Astrocyte of the cerebellum (primary cell): ENCODE data around the gene SPOCD1.
A peak's percentile ranks its signal among the peaks of the same experiment; 100 is the strongest.

Experiments
- DNase-seq: peaks from one replicate; pipeline ENCODE4 v3.0.0-alpha.2; 2011; ENCODE audit warnings: low read depth
- H3K4me3 ChIP-seq: 2 replicates; pipeline ENCODE4 v1.5.1; 2011; ENCODE audit warnings: mild to moderate bottlenecking, low read depth, low read length, moderate library complexity
- CTCF ChIP-seq: IDR thresholded peaks from 2 replicates; pipeline ENCODE4 v1.5.1; 2012; ENCODE audit warnings: low read length, low read depth, moderate library complexity, mild to moderate bottlenecking; ENCODE audit errors: missing control alignments
- in situ Hi-C: cut with HindIII; loops from 2 replicates; pipeline ENCODE4 v1.10.0; 2017; ENCODE audit warnings: low sequenced_read_pairs

The SPOCD1 gene

GRCh38 chr1:31815752-31816500 lies at the start of gene SPOCD1:
Gene SPOCD1 (minus strand): TSS chr1:31816022. CDS start chr1:31815333, 689 bp downstream.
- DNase-seq: no peak
- peak; percentile 45 for TF ChIP-seq CTCF
- in situ Hi-C loops: no loop called here
- H3K4me3 ChIP-seq: no peak within 1 kb of the TSS

- no peak for DNase-seq
- in situ Hi-C loops: no loop called here
- H3K4me3 ChIP-seq: no peak overlapping the region
- no peak for TF ChIP-seq CTCF
These were observed 46.2 kb upstream of the SPOCD1 start for GRCh38 chr1:31862071-31862470.

- in situ Hi-C loops: no loop called here
- DNase-seq: no peak
- no peak for TF ChIP-seq CTCF
- H3K4me3 ChIP-seq: no peak overlapping the region
These were observed 45.5 kb upstream of the SPOCD1 start for GRCh38 chr1:31861346-31861745.

- no peak for TF ChIP-seq CTCF
- in situ Hi-C loops: no loop called here
- DNase-seq: no peak
- H3K4me3 ChIP-seq: no peak overlapping the region
These were observed 44.8 kb upstream of the SPOCD1 start for GRCh38 chr1:31860581-31860980.

- in situ Hi-C loops: no loop called here
- H3K4me3 ChIP-seq: no peak overlapping the region
- TF ChIP-seq CTCF: no peak
- DNase-seq: no peak
These were observed 43.9 kb upstream of the SPOCD1 start for GRCh38 chr1:31859719-31860118.

GRCh38 chr1:31859044-31859443 lies 43.2 kb upstream of the SPOCD1 start:
- TF ChIP-seq CTCF: no peak
- H3K4me3 ChIP-seq: no peak overlapping the region
- no peak for DNase-seq
- in situ Hi-C loops: no loop called here

GRCh38 chr1:31857863-31858262 lies 42.0 kb upstream of the SPOCD1 start:
- in situ Hi-C loops: no loop called here
- DNase-seq: no peak
- H3K4me3 ChIP-seq: no peak overlapping the region
- TF ChIP-seq CTCF: no peak
